Measurements from ENCODE around the gene ERBB4. TPM values are rescaled to one million over a fixed set of nuclear protein-coding genes. Genes with fewer than 3 reads are reported as not detected.

Gene ERBB4
- total RNA-seq, 2 experiments from 2014 or later: not detected

GRCh38 chr2:211730215-211730614 lies 808.4 kb downstream of the ERBB4 start:
- BruUV-seq (replicated peaks): no TSS peak
- no peak overlapping the region for H2AFZ ChIP-seq (ENCODE audit: low read length)
- H3K4me1 ChIP-seq (ENCODE audit: insufficient read depth, low read length, poor library complexity, severe bottlenecking): no peaks in the 10 kb centered on the region
- no peaks in the 10 kb centered on the region for H3K36me3 ChIP-seq (ENCODE audit: insufficient read depth, low read length)
- H4K20me1 ChIP-seq (ENCODE audit: insufficient read depth, low read length): no peaks in the 10 kb centered on the region
- H3K4me3 ChIP-seq (ENCODE audit: low read depth, low read length, poor library complexity, severe bottlenecking): no peak overlapping the region
- POLR2A ChIA-PET: interaction anchor here (0.5 to 0.8 kb wide), 2 partner anchors 347 to 753 kb away, joined by 3 to 4 read pairs; no protein-coding TSS in a partner anchor
- H3K79me2 ChIP-seq (ENCODE audit: insufficient read depth, low read depth, low read length): no peaks in the 10 kb centered on the region
- no peak overlapping the region for H3K4me2 ChIP-seq (ENCODE audit: low read length)
- no peak overlapping the region for H3K27ac ChIP-seq (ENCODE audit: low read depth, low read length, poor library complexity, severe bottlenecking)
- H3K9me3 ChIP-seq (ENCODE audit: low read length): no peaks in the 10 kb centered on the region
- DNase-seq (ENCODE audit: low spot score): no peak
- TF ChIP-seq CTCF (conservative IDR thresholded peaks at IDR 0.05; ENCODE audit: low read length) (no peak), EZH2phosphoT487 (IDR thresholded peaks at IDR 0.05; ENCODE audit: borderline replicate concordance, low read depth, low read length) (no peak)
- CTCF ChIA-PET (ENCODE audit: unreplicated experiment): no interaction called here
- intact Hi-C loops (cut with micrococcal nuclease; ENCODE audit: unreplicated experiment): no loop called here
- no peaks in the 10 kb centered on the region for H3K9me2 ChIP-seq (ENCODE audit: insufficient read depth, low read length)

- H3K27ac ChIP-seq (ENCODE audit: low read depth, low read length, poor library complexity, severe bottlenecking): no peak overlapping the region
- H2AFZ ChIP-seq (ENCODE audit: low read length): no peak overlapping the region
- TF ChIP-seq EZH2phosphoT487 (IDR thresholded peaks at IDR 0.05; ENCODE audit: borderline replicate concordance, low read depth, low read length) (no peak), CTCF (conservative IDR thresholded peaks at IDR 0.05; ENCODE audit: low read length) (no peak)
- DNase-seq (ENCODE audit: low spot score): no peak
- POLR2A ChIA-PET: interaction anchor here (0.5 to 0.8 kb wide), 2 partner anchors 547 to 753 kb away, joined by 3 to 4 read pairs; no protein-coding TSS in a partner anchor
- no TSS peak for BruUV-seq (replicated peaks)
- H4K20me1 ChIP-seq (ENCODE audit: insufficient read depth, low read length): no peaks in the 10 kb centered on the region
- H3K79me2 ChIP-seq (ENCODE audit: insufficient read depth, low read depth, low read length): no peaks in the 10 kb centered on the region
- no peak overlapping the region for H3K4me2 ChIP-seq (ENCODE audit: low read length)
- H3K4me1 ChIP-seq (ENCODE audit: insufficient read depth, low read length, poor library complexity, severe bottlenecking): no peaks in the 10 kb centered on the region
- H3K36me3 ChIP-seq (ENCODE audit: insufficient read depth, low read length): no peaks in the 10 kb centered on the region
- CTCF ChIA-PET (ENCODE audit: unreplicated experiment): no interaction called here
- no peak overlapping the region for H3K4me3 ChIP-seq (ENCODE audit: low read depth, low read length, poor library complexity, severe bottlenecking)
- no peaks in the 10 kb centered on the region for H3K9me2 ChIP-seq (ENCODE audit: insufficient read depth, low read length)
- no peaks in the 10 kb centered on the region for H3K9me3 ChIP-seq (ENCODE audit: low read length)
- intact Hi-C loops (cut with micrococcal nuclease; ENCODE audit: unreplicated experiment): no loop called here
Observed at GRCh38 chr2:211729433-211729832, 809.2 kb downstream of the ERBB4 start.

GRCh38 chr2:211724933-211725332 lies 813.7 kb downstream of the ERBB4 start:
- no peak for DNase-seq (ENCODE audit: low spot score)
- TF ChIP-seq CTCF (conservative IDR thresholded peaks at IDR 0.05; ENCODE audit: low read length) (no peak), EZH2phosphoT487 (IDR thresholded peaks at IDR 0.05; ENCODE audit: borderline replicate concordance, low read depth, low read length) (no peak)
- H2AFZ ChIP-seq (ENCODE audit: low read length): no peak overlapping the region
- no peak overlapping the region for H3K4me2 ChIP-seq (ENCODE audit: low read length)
- H3K9me2 ChIP-seq (ENCODE audit: insufficient read depth, low read length): no peaks in the 10 kb centered on the region
- intact Hi-C loops (cut with micrococcal nuclease; ENCODE audit: unreplicated experiment): no loop called here
- BruUV-seq (replicated peaks): no TSS peak
- H3K9me3 ChIP-seq (ENCODE audit: low read length): no peaks in the 10 kb centered on the region
- POLR2A ChIA-PET: no interaction called here
- H3K79me2 ChIP-seq (ENCODE audit: insufficient read depth, low read depth, low read length): no peaks in the 10 kb centered on the region
- H3K4me3 ChIP-seq (ENCODE audit: low read depth, low read length, poor library complexity, severe bottlenecking): no peak overlapping the region
- no peaks in the 10 kb centered on the region for H4K20me1 ChIP-seq (ENCODE audit: insufficient read depth, low read length)
- H3K27ac ChIP-seq (ENCODE audit: low read depth, low read length, poor library complexity, severe bottlenecking): no peak overlapping the region
- CTCF ChIA-PET (ENCODE audit: unreplicated experiment): no interaction called here
- no peaks in the 10 kb centered on the region for H3K4me1 ChIP-seq (ENCODE audit: insufficient read depth, low read length, poor library complexity, severe bottlenecking)
- H3K36me3 ChIP-seq (ENCODE audit: insufficient read depth, low read length): no peaks in the 10 kb centered on the region
